Amniotic epithelial cell (primary cell): Measurements from ENCODE around the gene MATN4.
"Not testable (repeated sequence)": the region's sequence is repeated elsewhere in the genome, so short reads cannot be mapped to it uniquely, and the experiment has no call there.

Source experiments
- DNase-seq: peaks from one replicate; pipeline ENCODE4 v3.0.0-alpha.2; 2010; ENCODE audit warnings: low read depth

MATN4 gene

GRCh38 chr20:45308117-45308778 lies at the start of gene MATN4:
TSS of gene MATN4 (minus strand) at chr20:45308299. CDS start at chr20:45305582, 2,717 bp downstream.
- no peak for DNase-seq

- DNase-seq = peak; percentile 89
Measured at GRCh38 chr20:45355209-45356084, 47.3 kb upstream of the MATN4 start.

- peak; percentile 95 for DNase-seq
Measured at GRCh38 chr20:45354423-45355208, 46.5 kb upstream of the MATN4 start.

GRCh38 chr20:45353746-45354145 lies 45.6 kb upstream of the MATN4 start:
- no peak for DNase-seq

- DNase-seq = no peak
Measured at GRCh38 chr20:45352729-45353128, 44.6 kb upstream of the MATN4 start.

- DNase-seq = not testable (repeated sequence)
Measured at GRCh38 chr20:45350795-45351194, 42.7 kb upstream of the MATN4 start.

GRCh38 chr20:45350217-45350616 lies 42.1 kb upstream of the MATN4 start:
- no peak for DNase-seq

GRCh38 chr20:45347936-45348778 lies 40.1 kb upstream of the MATN4 start, which contains the start of gene SDC4:
TSS of gene SDC4 (minus strand) at chr20:45348424. CDS start at chr20:45348384, 40 bp downstream.
- DNase-seq = peak; percentile 40

- DNase-seq = no peak
Measured at GRCh38 chr20:45347297-45347935, 39.3 kb upstream of the MATN4 start.

- no peak for DNase-seq
Measured at GRCh38 chr20:45346851-45347250, 38.8 kb upstream of the MATN4 start.

- DNase-seq = no peak
Measured at GRCh38 chr20:45346291-45346718, 38.2 kb upstream of the MATN4 start.

GRCh38 chr20:45345104-45345936 lies 37.2 kb upstream of the MATN4 start:
- DNase-seq = no peak

GRCh38 chr20:45344168-45344860 lies 36.2 kb upstream of the MATN4 start:
- DNase-seq = peak; percentile 88

- DNase-seq = peak; percentile 30
Measured at GRCh38 chr20:45343532-45344167, 35.6 kb upstream of the MATN4 start.

GRCh38 chr20:45342855-45343531 lies 34.9 kb upstream of the MATN4 start:
- no peak for DNase-seq

GRCh38 chr20:45341939-45342854 lies 34.1 kb upstream of the MATN4 start:
- peak; percentile 94 for DNase-seq

- DNase-seq = no peak
Measured at GRCh38 chr20:45341579-45341938, 33.5 kb upstream of the MATN4 start.
